Fibroblast of lung (primary cell): ENCODE results near the gene CARD8.
"Not testable (repeated sequence)": the region's sequence is repeated elsewhere in the genome, so short reads cannot be mapped to it uniquely, and the experiment has no call there.

Source experiments
- EZH2 ChIP-seq: IDR thresholded peaks from 2 replicates; pipeline ENCODE4 v1.5.1; 2012; ENCODE audit warnings: low read length, control low read depth, mild to moderate bottlenecking; ENCODE audit errors: missing control alignments
- TF ChIP-seq, protein P1 (sequence below), 2 donors: IDR thresholded peaks in 1 of 2; conservative IDR thresholded peaks in 1 of 2; 1 replicate in 1 of 2; 2 replicates in 1 of 2; pipeline ENCODE4 v1.5.1; 2011 to 2012; ENCODE audit warnings: low read length in 2 of 2, control low read depth in 1 of 2, inconsistent platforms in 1 of 2, low read depth in 1 of 2, mild to moderate bottlenecking in 1 of 2

GRCh38 chr19:48291489-48291815, 35.7 kb upstream of the CARD8 start:
- TF ChIP-seq, protein P1, sequence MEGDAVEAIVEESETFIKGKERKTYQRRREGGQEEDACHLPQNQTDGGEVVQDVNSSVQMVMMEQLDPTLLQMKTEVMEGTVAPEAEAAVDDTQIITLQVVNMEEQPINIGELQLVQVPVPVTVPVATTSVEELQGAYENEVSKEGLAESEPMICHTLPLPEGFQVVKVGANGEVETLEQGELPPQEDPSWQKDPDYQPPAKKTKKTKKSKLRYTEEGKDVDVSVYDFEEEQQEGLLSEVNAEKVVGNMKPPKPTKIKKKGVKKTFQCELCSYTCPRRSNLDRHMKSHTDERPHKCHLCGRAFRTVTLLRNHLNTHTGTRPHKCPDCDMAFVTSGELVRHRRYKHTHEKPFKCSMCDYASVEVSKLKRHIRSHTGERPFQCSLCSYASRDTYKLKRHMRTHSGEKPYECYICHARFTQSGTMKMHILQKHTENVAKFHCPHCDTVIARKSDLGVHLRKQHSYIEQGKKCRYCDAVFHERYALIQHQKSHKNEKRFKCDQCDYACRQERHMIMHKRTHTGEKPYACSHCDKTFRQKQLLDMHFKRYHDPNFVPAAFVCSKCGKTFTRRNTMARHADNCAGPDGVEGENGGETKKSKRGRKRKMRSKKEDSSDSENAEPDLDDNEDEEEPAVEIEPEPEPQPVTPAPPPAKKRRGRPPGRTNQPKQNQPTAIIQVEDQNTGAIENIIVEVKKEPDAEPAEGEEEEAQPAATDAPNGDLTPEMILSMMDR (conservative IDR thresholded peaks at IDR 0.05 in 1 of 2, IDR thresholded peaks at IDR 0.05 in 1 of 2; ENCODE audit: low read depth in 1 of 2, low read length in 2 of 2) = not testable (repeated sequence)
- not testable (repeated sequence) for TF ChIP-seq EZH2
